Uterus (tissue), 4 donors: ENCODE data around the gene IL9R. TPM values are rescaled to one million over a fixed set of nuclear protein-coding genes. Genes with fewer than 3 reads are reported as not detected.

ENCODE experiments used
- DNase-seq, 2 donors: peaks; one replicate each; pipeline ENCODE4 v3.0.0-alpha.2; 2019 to 2020
- H3K27ac ChIP-seq, 2 donors: fragments of 200-600 bp; sonication (generic); 1 replicate in 1 of 2; 2 replicates in 1 of 2; pipeline ENCODE4 v1.5.1; 2016 to 2018
- H3K27me3 ChIP-seq, 2 donors: fragments of 200-600 bp; sonication (generic); one replicate each; pipeline ENCODE4 v1.5.1; 2018 to 2019; ENCODE audit warnings: control low read depth in 1 of 2
- H3K36me3 ChIP-seq, 2 donors: fragments of 200-600 bp; sonication (generic); one replicate each; pipeline ENCODE4 v1.5.1; 2019; ENCODE audit warnings: control low read depth in 1 of 2
- H3K4me1 ChIP-seq, 2 donors: fragments of 200-600 bp; sonication (generic); one replicate each; pipeline ENCODE4 v1.5.1; 2018 to 2019; ENCODE audit warnings: control low read depth in 1 of 2
- H3K4me3 ChIP-seq, 2 donors: fragments of 200-600 bp; sonication (generic); 1 replicate in 1 of 2; 2 replicates in 1 of 2; pipeline ENCODE4 v1.5.1; 2018 to 2019; ENCODE audit warnings: mild to moderate bottlenecking in 1 of 2
- H3K9me3 ChIP-seq, 2 donors: fragments of 200-600 bp; sonication (generic); one replicate each; pipeline ENCODE4 v1.5.1; 2019; ENCODE audit warnings: control low read depth in 1 of 2
- CTCF ChIP-seq, 4 experiments: fragments of 200-600 bp in 2 of 4; fragments of 450-650 bp in 2 of 4; sonication (generic) in 2 of 4; IDR thresholded peaks; one replicate each; pipeline ENCODE4 v1.5.1; 2016 to 2019; ENCODE audit warnings: antibody characterized with exemption in 4 of 4, mild to moderate bottlenecking in 2 of 4, moderate library complexity in 1 of 4
- POLR2A ChIP-seq, 2 donors: fragments of 450-650 bp; IDR thresholded peaks; one replicate each; pipeline ENCODE4 v1.6.1; 2016; ENCODE audit warnings: antibody characterized with exemption in 2 of 2, mild to moderate bottlenecking in 1 of 2, moderate library complexity in 1 of 2
- intact Hi-C: fragments of 100-400 bp; cut with DNase I; formaldehyde crosslinking; loops from one replicate; pipeline ENCODE4 v1.15.1; 2023; ENCODE audit warnings: low total_unique reads
- total RNA-seq, 4 donors: library from RNA; depleted of rRNA in 3 of 4; stranded (reverse); fragments of >200 nt in 3 of 4; gene quantifications; one replicate each; pipeline versions ENCODE4 v1.1.0 to v1.2.4, GENCODE V29; 2014 to 2023
- donor health status: DM: yes; HTN: yes; CAD: no.

IL9R gene
- total RNA-seq, 4 donors from 2014 or later: 0.14 TPM; not detected in 3

- Histone ChIP-seq H3K4me3 (no peak overlapping the region), H3K4me1 (no peaks in the 10 kb centered on the region), H3K27ac (no peak overlapping the region), H3K27me3 (no peaks in the 10 kb centered on the region), H3K36me3 (no peaks in the 10 kb centered on the region), H3K9me3 (no peaks in the 10 kb centered on the region)
- DNase-seq: no peak
- no peak for TF ChIP-seq CTCF (IDR thresholded peaks at IDR 0.05)
- intact Hi-C loops: no loop called here
Observed at GRCh38 chrX:155956099-155956498, 41.4 kb upstream of the IL9R start.

GRCh38 chrX:155956649-155957048 lies 40.8 kb upstream of the IL9R start:
- Histone ChIP-seq H3K9me3 (no peaks in the 10 kb centered on the region), H3K4me1 (no peaks in the 10 kb centered on the region), H3K27ac (no peak overlapping the region), H3K4me3 (no peak overlapping the region), H3K36me3 (no peaks in the 10 kb centered on the region), H3K27me3 (no peaks in the 10 kb centered on the region)
- TF ChIP-seq CTCF (IDR thresholded peaks at IDR 0.05) (no peak), POLR2A (IDR thresholded peaks at IDR 0.05) (no peak)
- intact Hi-C loops: no loop called here
- no peak for DNase-seq

- TF ChIP-seq CTCF (IDR thresholded peaks at IDR 0.05) (no peak), POLR2A (IDR thresholded peaks at IDR 0.05) (no peak)
- Histone ChIP-seq H3K27ac (no peak overlapping the region), H3K36me3 (no peaks in the 10 kb centered on the region), H3K27me3 (no peaks in the 10 kb centered on the region), H3K4me1 (no peaks in the 10 kb centered on the region), H3K9me3 (no peaks in the 10 kb centered on the region), H3K4me3 (no peak overlapping the region)
- intact Hi-C loops: no loop called here
- no peak for DNase-seq
Observed at GRCh38 chrX:155957843-155958242, 39.7 kb upstream of the IL9R start.

- H3K27ac ChIP-seq: no peak overlapping the region
- intact Hi-C loops: no loop called here
- no peaks in the 10 kb centered on the region for H3K9me3 ChIP-seq
- H3K36me3 ChIP-seq: no peaks in the 10 kb centered on the region
- no peak for DNase-seq
- H3K4me3 ChIP-seq: no peak overlapping the region
- no peaks in the 10 kb centered on the region for H3K4me1 ChIP-seq
- no peaks in the 10 kb centered on the region for H3K27me3 ChIP-seq
- TF ChIP-seq CTCF (IDR thresholded peaks at IDR 0.05) (no peak), POLR2A (IDR thresholded peaks at IDR 0.05) (no peak)
Observed at GRCh38 chrX:155959018-155959587, 38.4 kb upstream of the IL9R start.

GRCh38 chrX:155962906-155963305 lies 34.6 kb upstream of the IL9R start:
- H3K4me3 ChIP-seq: no peak overlapping the region
- H3K36me3 ChIP-seq: no peaks in the 10 kb centered on the region
- no peaks in the 10 kb centered on the region for H3K27me3 ChIP-seq
- no peaks in the 10 kb centered on the region for H3K4me1 ChIP-seq
- DNase-seq: no peak
- TF ChIP-seq CTCF (IDR thresholded peaks at IDR 0.05) (no peak), POLR2A (IDR thresholded peaks at IDR 0.05) (no peak)
- H3K9me3 ChIP-seq: no peaks in the 10 kb centered on the region
- intact Hi-C loops: no loop called here
- no peak overlapping the region for H3K27ac ChIP-seq
